NCI-H2196 (cell line): ENCODE measurements around the gene RPS6KC1.
"Not testable (repeated sequence)": the region's sequence is repeated elsewhere in the genome, so short reads cannot be mapped to it uniquely, and the experiment has no call there.

ENCODE experiments used
- DNase-seq: peaks from one replicate; lab custom pipeline; 2025; ENCODE audit not compliant: unreplicated experiment; lab: John Stamatoyannopoulos, UW

Gene RPS6KC1

DNA sequence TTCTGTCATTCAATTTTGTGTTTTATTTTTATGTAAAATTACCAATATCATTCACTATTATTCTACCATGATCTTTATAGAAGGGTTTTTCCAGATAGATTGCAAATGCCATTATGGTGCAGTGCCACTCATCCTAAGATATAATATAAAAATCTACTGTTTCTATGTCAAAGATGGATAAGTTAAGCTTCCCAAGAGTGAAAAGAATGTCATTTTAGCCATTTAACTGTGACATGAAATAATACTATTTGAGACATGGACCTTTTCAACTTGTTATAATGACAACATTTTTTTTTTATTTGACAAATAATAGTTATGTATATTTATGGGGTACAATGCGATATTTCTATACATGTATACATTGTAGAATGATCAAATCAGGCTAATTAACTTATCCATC, 224.3 kb downstream of the RPS6KC1 start:
- no peak for DNase-seq

DNA sequence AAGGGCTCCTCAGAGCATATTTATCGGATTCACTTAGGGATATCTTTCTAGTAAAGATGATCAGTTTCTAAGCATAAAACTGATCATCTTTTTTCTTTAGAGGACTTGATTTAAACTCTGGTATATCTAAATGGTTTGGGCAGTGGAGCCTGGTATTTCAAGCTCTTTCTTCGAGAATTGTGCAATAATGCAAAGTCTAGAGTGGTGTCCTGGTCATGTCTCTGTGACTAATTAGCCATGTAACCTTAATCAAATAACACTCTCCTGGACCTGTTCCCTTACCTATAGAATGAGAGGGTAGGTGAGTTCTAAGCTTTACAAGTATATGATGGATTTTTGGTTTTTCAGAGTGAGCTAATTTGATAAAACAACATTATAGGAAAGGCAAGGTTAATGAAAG, 225.2 kb downstream of the RPS6KC1 start:
- DNase-seq: no peak

DNA sequence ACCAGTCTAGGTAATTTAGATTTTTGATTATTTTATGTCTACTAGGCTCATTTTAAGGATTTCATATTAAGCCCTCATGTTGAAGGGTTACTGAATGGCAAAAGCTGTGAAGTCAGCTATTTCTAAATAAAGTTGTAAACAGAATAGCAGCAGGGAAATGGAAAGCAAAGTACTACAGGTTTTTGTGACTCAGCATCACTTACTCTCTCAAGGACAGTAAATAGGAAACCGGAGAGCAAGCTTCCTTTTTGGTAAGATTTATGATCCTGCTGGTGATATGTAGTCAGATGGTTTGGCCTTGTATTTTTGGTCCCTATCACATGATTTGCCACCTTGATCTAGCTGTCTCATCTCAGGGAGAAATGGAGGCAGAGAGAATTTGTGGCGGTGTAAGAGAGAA, 226.0 kb downstream of the RPS6KC1 start:
- no peak for DNase-seq

DNA sequence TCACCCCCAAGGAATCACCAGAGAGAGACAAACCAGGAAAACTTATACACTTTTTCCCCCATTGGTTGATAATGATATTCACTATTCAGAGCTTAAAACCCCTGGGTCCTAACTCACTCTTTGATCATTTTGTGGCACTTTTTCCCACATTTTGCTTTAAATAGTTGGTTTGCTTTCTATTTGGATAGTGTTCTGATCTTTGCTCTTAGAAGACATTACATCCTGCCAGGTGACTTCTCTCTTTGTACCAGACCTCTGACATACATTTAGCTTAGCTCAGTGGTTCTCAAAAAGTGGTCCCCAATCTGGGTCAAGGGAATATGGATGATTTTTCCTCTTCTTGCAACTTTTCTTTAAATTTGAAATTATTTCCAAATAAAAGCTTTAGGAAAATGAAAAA, 228.4 kb downstream of the RPS6KC1 start:
- DNase-seq: no peak

DNA sequence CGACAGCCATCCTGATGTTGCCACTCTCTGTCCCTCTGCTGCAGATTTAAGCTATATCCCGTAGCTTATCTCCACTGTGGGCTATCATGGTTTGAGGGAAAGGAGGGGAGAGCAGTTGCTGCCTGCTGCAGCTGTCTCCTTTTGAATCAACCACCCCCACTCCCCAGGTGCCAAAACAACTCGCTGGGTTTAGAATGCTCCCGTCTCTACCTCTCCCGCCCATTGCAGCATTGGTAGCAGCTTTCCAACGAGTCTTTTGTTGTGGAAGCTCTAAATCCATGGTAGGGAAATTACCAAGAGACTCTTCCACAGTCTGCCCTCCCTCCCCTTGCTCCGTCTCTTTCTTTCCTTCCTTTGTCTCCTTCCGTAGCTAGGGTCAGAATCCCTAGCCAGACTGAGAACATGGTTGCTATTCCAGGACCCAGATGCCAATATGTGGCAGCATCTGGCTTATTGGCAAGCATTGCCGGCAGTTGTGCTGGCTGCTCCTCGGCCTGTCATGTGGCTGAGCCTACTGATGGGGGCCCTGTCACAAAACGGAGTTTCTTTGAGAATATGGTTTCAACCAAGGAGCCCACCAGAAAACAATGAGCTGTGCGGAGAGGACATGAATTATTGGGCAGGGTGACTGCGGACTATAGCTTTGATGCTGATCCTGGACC, 230.7 kb downstream of the RPS6KC1 start:
- DNase-seq: no peak

DNA sequence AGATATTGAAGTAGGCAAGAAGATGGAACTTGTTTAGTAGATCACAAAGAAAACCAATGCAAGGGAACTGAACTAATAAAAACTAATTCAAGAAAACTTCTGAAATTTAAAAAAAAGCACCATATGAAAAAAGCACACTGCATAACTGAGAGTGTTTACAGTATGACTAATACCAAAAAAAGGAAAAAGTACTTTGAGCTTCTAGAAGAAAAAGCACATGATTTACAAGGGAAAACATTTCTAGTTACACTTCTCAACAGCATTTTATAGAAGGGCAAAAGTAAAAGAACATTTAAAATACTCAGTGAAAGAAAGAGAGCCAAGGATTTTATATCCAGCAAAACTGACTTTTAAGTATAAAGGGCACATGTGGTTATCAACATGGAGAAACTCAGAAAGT, 233.6 kb downstream of the RPS6KC1 start:
- DNase-seq: no peak

DNA sequence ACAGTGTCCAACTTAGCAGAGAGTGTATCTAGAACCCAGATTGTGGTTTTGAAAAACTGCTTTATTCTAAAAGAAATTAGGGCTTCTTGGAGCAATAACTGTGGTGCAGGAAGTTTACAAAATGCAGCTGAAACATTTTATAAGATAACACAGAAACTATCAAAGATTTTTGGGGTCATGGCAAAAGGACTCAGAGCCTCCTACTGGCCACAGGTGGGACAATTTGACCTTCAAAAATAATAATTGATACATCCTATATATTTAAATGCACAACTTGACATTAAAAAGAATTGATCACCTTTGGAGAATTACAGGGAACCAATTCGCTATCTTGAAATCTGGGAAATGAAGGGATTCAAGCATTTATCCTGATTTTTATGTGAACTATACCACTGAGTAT, 235.2 kb downstream of the RPS6KC1 start:
- no peak for DNase-seq

DNA sequence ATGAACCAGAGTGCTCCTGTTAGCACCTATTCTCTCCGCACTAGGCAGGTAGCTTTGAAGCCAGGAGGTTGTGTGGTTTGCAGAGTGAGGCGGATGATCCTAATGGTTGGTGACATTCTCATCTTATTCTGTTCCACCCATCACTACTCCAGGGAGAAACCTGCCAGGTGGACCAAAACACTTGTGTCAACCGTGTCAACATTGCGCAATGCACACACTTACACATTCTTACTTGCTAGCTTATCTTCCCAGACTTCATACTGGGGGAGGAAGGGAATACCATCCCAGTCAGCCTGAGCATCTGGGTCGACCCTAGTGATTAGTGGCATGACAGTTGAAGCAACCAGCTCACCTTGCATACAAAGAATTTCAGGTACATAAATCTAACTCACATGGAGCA, 236.9 kb downstream of the RPS6KC1 start:
- no peak for DNase-seq

DNA sequence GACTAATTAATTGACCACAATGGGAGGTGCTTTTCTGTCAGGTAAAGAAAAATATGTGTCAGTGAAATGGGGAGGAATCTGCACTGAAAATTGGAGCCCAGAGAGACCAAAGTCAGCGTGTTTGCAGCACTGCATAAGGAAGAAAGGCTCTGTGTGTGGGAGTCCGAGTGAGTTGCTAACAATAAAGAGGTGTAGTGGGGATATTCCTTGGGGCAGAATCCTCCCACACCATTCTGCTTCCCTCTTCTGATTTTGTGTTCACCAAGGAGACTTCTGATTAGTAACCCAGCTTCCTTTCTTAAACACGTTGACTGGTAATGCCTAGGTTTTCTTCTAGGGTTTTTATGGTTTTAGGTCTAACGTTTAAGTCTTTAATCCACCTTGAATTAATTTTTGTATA, 240.5 kb downstream of the RPS6KC1 start:
- no peak for DNase-seq

DNA sequence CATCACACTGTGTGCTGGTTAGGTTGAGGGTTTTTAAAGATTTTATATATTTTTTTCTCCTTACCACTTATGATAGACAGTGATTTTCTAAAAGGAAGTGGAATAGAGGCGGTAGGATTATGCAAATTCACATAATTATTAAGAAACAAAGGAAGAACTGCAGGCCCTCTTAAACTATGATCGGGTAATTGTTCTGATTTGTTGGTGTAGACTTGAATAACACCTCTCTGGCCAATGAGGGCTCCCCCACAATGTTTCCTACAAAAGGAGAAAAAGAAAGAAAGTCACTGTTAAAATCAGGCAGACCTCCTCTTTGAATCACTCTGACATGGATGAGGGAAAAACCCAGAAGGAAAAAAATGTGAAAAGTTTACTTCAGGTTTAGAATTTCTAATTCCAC, 241.6 kb downstream of the RPS6KC1 start:
- no peak for DNase-seq

DNA sequence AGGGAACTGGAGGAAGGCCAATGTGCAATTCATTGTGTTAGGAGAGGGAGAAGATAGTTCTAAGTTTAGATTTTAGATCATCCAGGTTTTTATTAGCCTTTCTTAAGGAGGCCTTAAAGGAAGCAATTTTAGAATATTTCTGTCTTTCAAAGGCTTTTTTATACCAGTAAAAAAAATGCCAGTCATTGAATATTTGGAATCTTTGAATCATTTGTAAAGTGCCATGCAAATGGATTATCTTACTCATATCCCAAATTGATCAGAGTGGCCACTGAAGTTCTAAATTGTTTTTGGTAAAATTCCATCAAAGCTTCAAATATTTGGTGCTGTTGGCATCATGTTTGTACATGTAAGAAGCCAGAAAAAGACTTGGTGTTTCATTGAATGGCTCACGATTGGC, 244.8 kb downstream of the RPS6KC1 start:
- no peak for DNase-seq

DNA sequence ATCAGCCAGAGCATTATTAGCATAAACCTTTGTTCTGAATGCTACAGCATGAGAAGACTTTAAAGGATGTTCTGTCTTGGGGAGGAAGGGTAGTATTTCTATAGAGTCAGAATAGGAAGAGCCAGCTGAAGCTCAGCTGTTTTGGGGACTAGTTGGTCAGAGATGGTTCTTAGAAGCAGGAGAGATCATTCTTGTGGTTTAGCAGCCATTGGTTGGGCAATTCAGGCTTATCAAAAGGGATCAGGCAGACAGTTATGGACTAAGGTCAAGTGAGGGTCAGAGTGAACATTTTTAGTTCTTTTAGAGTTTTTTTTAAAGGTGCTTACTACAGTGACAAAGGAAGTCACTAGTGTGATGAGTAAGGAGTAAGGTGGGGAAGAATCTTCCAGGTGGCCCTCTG, 245.5 kb downstream of the RPS6KC1 start:
- DNase-seq: no peak

DNA sequence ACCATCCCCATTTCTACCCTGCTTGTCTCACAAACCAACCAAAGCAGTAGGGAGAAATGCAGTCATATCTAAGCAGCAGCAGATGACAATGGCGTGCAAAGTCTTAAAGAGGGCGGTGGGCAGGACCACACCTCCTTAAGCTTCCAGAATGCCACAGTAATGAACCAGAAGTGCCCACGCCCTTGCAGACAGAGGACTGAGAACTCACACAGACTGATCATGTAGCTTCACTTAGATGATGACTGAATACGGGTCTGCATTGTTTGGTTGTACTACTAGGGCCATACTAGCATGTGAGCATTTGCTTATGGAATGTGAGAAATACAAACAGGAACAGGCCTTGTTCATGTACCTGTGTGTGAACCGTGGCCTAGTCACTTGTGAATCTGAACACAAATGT, 246.0 kb downstream of the RPS6KC1 start:
- no peak for DNase-seq

DNA sequence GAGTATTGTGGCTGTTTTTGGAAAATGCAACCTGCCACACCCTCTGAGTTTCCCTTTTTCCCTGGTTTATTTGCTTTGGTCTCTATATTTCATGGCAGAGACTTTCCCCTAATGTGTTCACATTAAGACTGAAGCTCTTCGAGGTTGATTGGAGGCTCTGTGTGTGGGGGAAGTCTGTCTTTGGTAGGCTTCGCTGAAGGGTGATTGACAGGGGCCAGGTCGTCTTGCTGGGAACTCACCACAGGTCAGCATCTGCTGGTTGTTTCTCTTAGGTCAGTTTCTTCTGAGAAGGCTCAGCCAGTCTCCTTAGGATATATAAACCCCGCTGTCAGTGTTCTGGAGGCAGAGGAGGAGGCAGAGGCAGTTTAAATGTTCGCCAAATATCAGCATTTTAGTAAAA, 249.4 kb downstream of the RPS6KC1 start:
- no peak for DNase-seq

DNA sequence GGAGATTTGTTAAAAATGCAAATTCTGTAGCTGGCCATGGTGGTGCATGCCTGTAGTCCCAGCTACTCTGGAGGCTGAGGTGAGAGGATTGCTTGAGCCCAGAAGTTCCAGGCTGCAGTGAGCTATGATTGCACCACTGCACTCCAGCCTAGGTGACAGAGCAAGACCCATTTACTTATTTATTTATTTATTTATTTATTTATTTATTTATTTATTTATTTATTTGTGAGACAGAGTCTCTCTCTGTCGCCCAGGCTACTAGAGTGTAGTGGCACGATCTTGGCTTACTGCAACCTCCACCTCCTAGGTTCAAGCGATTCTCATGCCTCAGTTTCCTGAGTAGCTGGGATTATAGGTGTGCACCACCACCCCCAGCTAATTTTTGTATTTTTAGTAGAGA, 250.5 kb downstream of the RPS6KC1 start:
- not testable (repeated sequence) for DNase-seq

DNA sequence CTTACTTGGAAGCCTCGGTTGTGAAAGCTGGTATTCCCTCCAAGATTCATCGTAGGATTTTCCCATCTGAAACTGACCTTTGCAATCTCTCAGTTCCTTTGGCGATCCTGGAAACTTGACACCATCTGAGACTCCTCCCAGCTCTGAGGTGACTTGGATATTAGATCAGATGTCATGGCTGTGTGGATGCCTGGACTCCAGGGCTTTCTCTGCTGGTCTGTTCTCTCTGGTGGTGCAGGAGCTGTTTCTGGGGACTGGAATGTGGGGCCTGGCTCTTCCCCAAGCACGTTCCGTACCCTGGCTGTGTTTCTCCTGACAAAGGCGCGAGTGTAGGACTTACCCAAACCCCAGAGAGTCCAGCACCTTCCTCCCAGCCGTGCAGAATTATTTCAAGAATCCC, 252.2 kb downstream of the RPS6KC1 start:
- DNase-seq: no peak

DNA sequence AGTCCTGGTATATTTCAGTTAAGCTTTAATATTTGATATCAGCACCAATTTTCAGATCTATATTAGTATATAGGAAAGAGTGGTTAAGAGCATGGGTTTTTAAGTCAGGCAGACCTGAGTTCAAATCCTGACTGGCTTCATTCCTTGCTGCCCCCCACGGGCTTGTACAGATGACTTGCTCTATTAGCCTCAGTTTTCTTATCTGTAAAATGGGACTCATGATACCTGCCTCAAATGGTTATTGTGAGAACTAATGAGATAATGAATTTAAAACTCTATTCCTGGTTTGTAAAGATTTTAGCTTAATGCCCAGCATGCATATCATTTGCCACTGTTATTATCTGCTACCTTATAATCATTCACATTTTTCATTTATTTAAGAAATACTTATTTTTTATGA, 264.5 kb downstream of the RPS6KC1 start:
- no peak for DNase-seq

DNA sequence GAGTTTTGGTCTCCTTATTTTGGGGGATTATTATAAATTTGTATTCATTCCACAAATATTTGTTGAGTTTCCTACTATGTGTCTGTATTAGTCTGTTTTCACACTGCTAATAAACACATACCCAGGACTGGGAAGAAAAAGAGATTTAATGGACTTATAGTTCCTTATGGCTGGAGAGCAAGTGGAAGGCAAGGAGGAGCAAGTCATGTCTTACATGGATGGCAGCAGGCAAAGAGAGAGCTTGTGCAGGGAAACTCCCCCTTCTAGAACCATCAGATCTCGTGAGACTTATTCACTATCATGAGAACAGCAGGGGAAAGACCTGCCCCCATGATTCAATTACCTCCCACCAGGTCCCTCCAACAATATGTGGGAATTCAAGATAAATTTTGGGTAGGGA, 267.4 kb downstream of the RPS6KC1 start:
- not testable (repeated sequence) for DNase-seq

DNA sequence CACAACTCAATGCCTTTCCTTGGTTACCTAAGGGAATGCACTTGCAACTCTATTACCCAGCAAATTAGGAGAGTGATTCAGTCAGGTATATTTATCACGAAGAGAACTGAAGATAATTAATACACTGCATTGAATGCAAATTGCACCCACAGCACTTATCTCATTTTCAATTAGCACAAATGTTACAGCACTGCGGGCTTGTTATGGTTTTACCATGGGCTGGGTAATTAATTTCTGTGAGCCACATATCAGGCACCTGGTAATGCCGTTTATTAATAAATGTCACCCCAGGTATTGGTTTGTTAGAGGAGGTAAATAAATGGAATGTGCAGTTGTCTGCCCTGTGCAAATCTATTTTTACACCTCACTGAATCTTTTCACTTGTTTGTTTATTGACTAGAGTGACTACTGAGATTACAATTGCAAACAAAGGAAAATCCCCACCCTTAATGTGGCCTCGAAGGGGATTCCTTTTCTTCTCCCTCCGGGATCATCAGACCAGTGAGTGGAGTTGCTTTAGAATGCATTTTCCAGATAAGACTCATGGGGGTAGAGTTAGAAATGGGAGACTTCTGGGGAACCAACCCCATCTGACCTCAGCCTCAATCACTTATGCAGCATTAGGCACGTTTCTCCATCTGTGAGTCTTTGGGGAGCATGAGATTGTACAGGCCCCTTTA, 269.3 kb downstream of the RPS6KC1 start:
- DNase-seq: no peak
